Gastroesophageal sphincter (tissue), 3 donors: Measurements from ENCODE around the gene NAV2.

Source experiments
- CTCF ChIP-seq, 4 experiments: fragments of 200-600 bp in 2 of 4; fragments of 450-650 bp in 2 of 4; sonication (generic) in 1 of 4; IDR thresholded peaks; one replicate each; pipeline ENCODE4 v1.5.1; 2017 to 2019; ENCODE audit warnings: antibody characterized with exemption in 4 of 4, mild to moderate bottlenecking in 2 of 4, moderate library complexity in 2 of 4
- POLR2A ChIP-seq, 2 donors: fragments of 450-650 bp; IDR thresholded peaks; one replicate each; pipeline ENCODE4 v1.6.1; 2017; ENCODE audit warnings: antibody characterized with exemption in 2 of 2, mild to moderate bottlenecking in 2 of 2, moderate library complexity in 1 of 2
- POLR2AphosphoS5 ChIP-seq: sonication (generic); formaldehyde crosslinking; IDR thresholded peaks from one replicate; pipeline ENCODE4 v1.6.1; 2017; ENCODE audit warnings: antibody characterized with exemption

DNA sequence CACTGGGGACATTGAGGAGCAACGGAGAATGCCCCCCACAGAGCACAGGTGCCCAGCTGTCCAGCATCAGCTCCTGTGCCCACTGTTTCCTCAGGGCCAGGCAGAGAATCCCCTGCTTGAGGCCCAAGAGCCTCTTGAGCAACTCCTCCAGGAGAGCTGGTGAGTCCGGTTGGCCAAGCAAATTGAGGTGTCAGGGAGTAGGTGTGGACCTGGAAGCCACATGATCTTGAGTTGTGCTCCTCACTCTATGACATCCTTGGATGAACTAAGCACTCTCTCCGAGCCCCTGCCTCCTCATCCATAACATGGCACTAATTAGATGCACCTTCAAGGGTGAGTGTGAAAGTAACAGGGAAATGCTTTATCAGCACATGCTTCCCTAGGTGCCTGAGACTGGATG is 326.3 kb downstream of the NAV2 start:
- no peak for TF ChIP-seq POLR2AphosphoS5
- no peak for TF ChIP-seq POLR2A (IDR thresholded peaks at IDR 0.05)
- TF ChIP-seq CTCF (IDR thresholded peaks at IDR 0.05): no peak
